H1 (cell line): ENCODE results near the gene CD99. TPM values are rescaled to one million over a fixed set of nuclear protein-coding genes. Genes with fewer than 3 reads are reported as not detected.

ENCODE experiments used
- CTCF ChIA-PET: fragments of 300-600 bp; sonication (Branson Sonifier 250); formaldehyde crosslinking; loops from one replicate; lab custom pipeline; 2021; ENCODE audit not compliant: partially characterized antibody; lab: Charles Lee
- POLR2A ChIA-PET: fragments of 300-600 bp; sonication (Branson Sonifier 250); formaldehyde crosslinking; loops from one replicate; lab custom pipeline; 2021; ENCODE audit warnings: inconsistent platforms; ENCODE audit not compliant: partially characterized antibody; lab: Charles Lee
- DNase-seq, 2 experiments: peaks; one replicate each; pipeline versions ENCODE4 v3.0.0 to v3.0.0-alpha.2; 2010 to 2022; ENCODE audit warnings: low spot score in 2 of 2, low read depth in 1 of 2, mixed read lengths in 1 of 2
- FAIRE-seq: peaks from 2 replicates; lab custom pipeline; 2011; peaks lifted over from hg19 to GRCh38; lab: Jason Lieb, UNC
- H2AFZ ChIP-seq: 2 replicates; pipeline ENCODE4 v1.8.1; 2012; ENCODE audit warnings: low read length, inconsistent platforms
- H2AK5ac ChIP-seq: 2 replicates; pipeline ENCODE4 v1.6.1; 2013; ENCODE audit warnings: low read depth, low read length
- H2BK120ac ChIP-seq: replicated peaks from 2 replicates; pipeline ENCODE3; 2013; ENCODE audit warnings: low read depth, low read length, inconsistent platforms
- H2BK12ac ChIP-seq: 2 replicates; pipeline ENCODE4 v1.6.1; 2013; ENCODE audit warnings: low read depth, low read length
- H2BK15ac ChIP-seq: 2 replicates; pipeline ENCODE4 v1.6.1; 2013; ENCODE audit warnings: low read length
- H2BK20ac ChIP-seq: 2 replicates; pipeline ENCODE4 v1.6.1; 2013; ENCODE audit warnings: low read length
- H2BK5ac ChIP-seq: 2 replicates; pipeline ENCODE4 v1.6.1; 2013; ENCODE audit warnings: low read depth, low read length
- H3K14ac ChIP-seq: 2 replicates; pipeline ENCODE4 v1.6.1; 2013; ENCODE audit warnings: inconsistent platforms; ENCODE audit not compliant: insufficient read length
- H3K18ac ChIP-seq: 2 replicates; pipeline ENCODE4 v1.6.1; 2013; ENCODE audit warnings: low read length; ENCODE audit errors: extremely low read depth
- H3K23ac ChIP-seq: 2 replicates; pipeline ENCODE4 v1.6.1; 2013; ENCODE audit warnings: inconsistent platforms; ENCODE audit not compliant: insufficient read length
- H3K23me2 ChIP-seq: 2 replicates; pipeline ENCODE4 v1.6.1; 2013; ENCODE audit warnings: low read depth, low read length
- H3K27ac ChIP-seq: 2 replicates; pipeline ENCODE4 v1.6.1; 2011; ENCODE audit warnings: low read depth, low read length, inconsistent platforms
- H3K27me3 ChIP-seq, 4 experiments: replicated peaks in 1 of 4; 1 replicate in 1 of 4; 2 replicates in 3 of 4; pipeline versions ENCODE4 v1.6.1 to v1.8.1; 2011 to 2013; ENCODE audit warnings: low read length in 3 of 4, mild to moderate bottlenecking in 3 of 4, inconsistent platforms in 2 of 4, mixed read lengths in 2 of 4, moderate library complexity in 1 of 4; ENCODE audit not compliant: control insufficient read depth in 3 of 4, insufficient read depth in 3 of 4; ENCODE audit errors: extremely low read depth in 1 of 4
- H3K36me3 ChIP-seq, 4 experiments: 2 replicates each; pipeline versions ENCODE4 v1.6.1 to v1.8.1; 2011 to 2013; ENCODE audit warnings: mild to moderate bottlenecking in 4 of 4, low read length in 3 of 4, moderate library complexity in 2 of 4, control low read depth in 1 of 4, inconsistent platforms in 1 of 4; ENCODE audit not compliant: insufficient read depth in 4 of 4, control insufficient read depth in 2 of 4
- H3K4ac ChIP-seq: replicated peaks from 2 replicates; pipeline ENCODE3; 2013; ENCODE audit warnings: low read length, low read depth, mixed read lengths, inconsistent platforms; ENCODE audit not compliant: insufficient read length
- H3K4me1 ChIP-seq, 4 experiments: replicated peaks in 1 of 4; 1 replicate in 1 of 4; 2 replicates in 3 of 4; pipeline versions ENCODE4 v1.6.1 to v1.8.1; 2011 to 2013; ENCODE audit warnings: low read length in 3 of 4, inconsistent platforms in 2 of 4, mixed read lengths in 1 of 4; ENCODE audit not compliant: insufficient read depth in 4 of 4, control insufficient read depth in 3 of 4
- H3K4me2 ChIP-seq, 2 experiments: 2 replicates each; pipeline versions ENCODE4 v1.6.1 to v1.8.1; 2011 to 2013; ENCODE audit warnings: low read depth in 2 of 2, low read length in 2 of 2, control low read depth in 1 of 2, inconsistent platforms in 1 of 2, mild to moderate bottlenecking in 1 of 2; ENCODE audit not compliant: insufficient read depth in 1 of 2
- H3K4me3 ChIP-seq, 4 experiments: fragments of 200-600, 300-600 bp in 1 of 4; sonication (generic), shearing (Covaris generic), sonication (Bioruptor Twin) in 1 of 4; 2 replicates each; pipeline versions ENCODE4 v1.5.1 to v1.8.1; 2011 to 2016; ENCODE audit warnings: low read length in 4 of 4, low read depth in 3 of 4, control low read depth in 2 of 4, inconsistent platforms in 2 of 4, mild to moderate bottlenecking in 2 of 4, mixed read lengths in 1 of 4, moderate library complexity in 1 of 4; ENCODE audit not compliant: insufficient read depth in 2 of 4; ENCODE audit errors: extremely low read depth in 1 of 4
- H3K56ac ChIP-seq: replicated peaks from 2 replicates; pipeline ENCODE3; 2013; ENCODE audit warnings: low read depth, mild to moderate bottlenecking, mixed read lengths, low read length, inconsistent platforms; ENCODE audit not compliant: insufficient read length
- H3K79me1 ChIP-seq: 2 replicates; pipeline ENCODE4 v1.6.1; 2013; ENCODE audit warnings: low read depth, low read length, control low read depth
- H3K79me2 ChIP-seq, 2 experiments: 2 replicates each; pipeline versions ENCODE4 v1.6.1 to v1.8.1; 2012 to 2013; ENCODE audit warnings: low read length in 2 of 2, mild to moderate bottlenecking in 2 of 2, inconsistent platforms in 1 of 2; ENCODE audit not compliant: insufficient read depth in 2 of 2, control insufficient read depth in 1 of 2
- H3K9ac ChIP-seq, 4 experiments: replicated peaks in 1 of 4; 1 replicate in 1 of 4; 2 replicates in 3 of 4; pipeline versions ENCODE4 v1.6.1 to v1.8.1; 2011 to 2013; ENCODE audit warnings: low read depth in 3 of 4, low read length in 3 of 4, control low read depth in 2 of 4, mild to moderate bottlenecking in 2 of 4, moderate library complexity in 2 of 4, inconsistent platforms in 1 of 4; ENCODE audit errors: extremely low read depth in 1 of 4
- H3K9me3 ChIP-seq, 2 experiments: 2 replicates each; pipeline versions ENCODE4 v1.6.1 to v1.8.1; 2012 to 2013; ENCODE audit warnings: mild to moderate bottlenecking in 2 of 2, moderate library complexity in 2 of 2, control low read depth in 1 of 2, inconsistent platforms in 1 of 2, low read depth in 1 of 2, low read length in 1 of 2, mixed read lengths in 1 of 2; ENCODE audit not compliant: insufficient read depth in 2 of 2
- H4K20me1 ChIP-seq, 2 experiments: replicated peaks in 1 of 2; 2 replicates each; pipeline versions ENCODE3 to v1.8.1; 2011 to 2013; ENCODE audit warnings: inconsistent platforms in 2 of 2, low read length in 2 of 2, mild to moderate bottlenecking in 1 of 2; ENCODE audit not compliant: insufficient read depth in 2 of 2, control insufficient read depth in 1 of 2
- H4K5ac ChIP-seq: 2 replicates; pipeline ENCODE4 v1.6.1; 2013; ENCODE audit warnings: low read length, low read depth, mixed read lengths, inconsistent platforms; ENCODE audit not compliant: insufficient read length
- H4K8ac ChIP-seq: 2 replicates; pipeline ENCODE4 v1.8.0; 2013; ENCODE audit warnings: mild to moderate bottlenecking, moderate library complexity, low read length, inconsistent platforms; ENCODE audit not compliant: insufficient read depth; ENCODE audit errors: extremely low read depth
- H4K91ac ChIP-seq: replicated peaks from 2 replicates; pipeline ENCODE3; 2013; ENCODE audit warnings: low read length, mixed read lengths, inconsistent platforms; ENCODE audit not compliant: insufficient read length
- ASH2L ChIP-seq: fragments of 200-600, 300-600 bp; sonication (generic); IDR thresholded peaks from one replicate; pipeline ENCODE4 v1.7.1; 2017; ENCODE audit warnings: low read length
- CBX5 ChIP-seq: fragments of 300-800, 300-1000 bp; sonication (generic); IDR thresholded peaks from 2 replicates; pipeline ENCODE4 v1.7.1; 2016; ENCODE audit warnings: antibody characterized with exemption, low read length, low read depth
- CEBPB ChIP-seq: IDR thresholded peaks from 2 replicates; pipeline ENCODE4 v1.6.1; 2012; ENCODE audit warnings: low read depth, low read length
- CHD1 ChIP-seq: IDR thresholded peaks from 2 replicates; pipeline ENCODE4 v1.6.1; 2012; ENCODE audit warnings: low read depth, low read length, improper control_type of control experiment
- HDAC6 ChIP-seq: IDR thresholded peaks from one replicate; pipeline ENCODE4 v1.7.1; 2012; ENCODE audit warnings: low read depth, mild to moderate bottlenecking, inconsistent platforms, low read length, moderate library complexity
- KDM5A ChIP-seq: fragments of 200-600 bp; IDR thresholded peaks from 2 replicates; pipeline ENCODE4 v1.7.1; 2012; ENCODE audit warnings: mild to moderate bottlenecking, low read length, inconsistent platforms, mixed read lengths
- RBBP5 ChIP-seq: IDR thresholded peaks from 2 replicates; pipeline ENCODE4 v1.7.1; 2012; ENCODE audit warnings: low read depth, mild to moderate bottlenecking, inconsistent platforms, low read length, moderate library complexity, borderline replicate concordance
- RFX5 ChIP-seq: IDR thresholded peaks from 2 replicates; pipeline ENCODE4 v1.6.1; 2011; ENCODE audit warnings: low read depth, low read length, improper control_type of control experiment, borderline replicate concordance
- RNF2 ChIP-seq: fragments of 200-900, 300-1000 bp; sonication (generic); IDR thresholded peaks from 2 replicates; pipeline ENCODE4 v1.7.1; 2016; ENCODE audit warnings: borderline replicate concordance, low read depth, mild to moderate bottlenecking, antibody characterized with exemption, low read length; ENCODE audit not compliant: poor library complexity, severe bottlenecking; ENCODE audit errors: missing control alignments
- YY1 ChIP-seq: IDR thresholded peaks from 2 replicates; pipeline ENCODE4 v1.6.1; 2011; ENCODE audit warnings: low read depth, mild to moderate bottlenecking, low read length
- whole genome bisulfite sequencing, 2 experiments: shearing (Covaris generic) in 1 of 2; methylation state at CpG; one replicate each; pipeline versions ENCODE4 v1.1.6 to v1.1.7; 2013 to 2015; ENCODE audit warnings: low lambda C conversion rate in 2 of 2, mixed read lengths in 2 of 2, inconsistent platforms in 1 of 2, low coverage in 1 of 2, missing lambda C conversion rate in 1 of 2; ENCODE audit not compliant: insufficient replicate concordance in 2 of 2, insufficient coverage in 1 of 2, insufficient read length in 1 of 2; ENCODE audit errors: extremely low coverage in 1 of 2, missing lambda C conversion rate in 1 of 2; 5-methylcytosine and 5-hydroxymethylcytosine counted together
- polyA plus RNA-seq, 7 experiments: library from polyadenylated mRNA; depleted of rRNA in 3 of 7; stranded (reverse) in 5 of 7; unstranded in 2 of 7; fragments of >200 nt in 5 of 7; fragments of 200-250 nt in 2 of 7; gene quantifications; 1 replicate in 5 of 7; 2 replicates in 1 of 7; 4 replicates in 1 of 7; pipeline versions ENCODE4 v1.2.1 to v1.2.3, GENCODE V29; 2011 to 2013; ENCODE audit warnings: missing spikeins in 2 of 7, mixed read lengths in 2 of 7
- total RNA-seq: library from RNA; stranded (reverse); fragmentation: NEBNext Ultra II Directional; extraction: Animal tissue kit (Norgen Biotek cat#: 25700); gene quantifications from 2 replicates; pipeline ENCODE4 v1.2.1, GENCODE V29; 2021
- TF ChIP-seq, protein P1 (sequence below): IDR thresholded peaks from 2 replicates; pipeline ENCODE4 v1.6.1; 2011; ENCODE audit warnings: low read depth, mild to moderate bottlenecking, low read length; ENCODE audit not compliant: insufficient read depth

Gene CD99
- total and polyA plus RNA-seq, 2 of the 8 experiments (the other 6 are each of a cell fraction or from before 2014, with no cell fraction given): 30.1 to 47.8 TPM

DNA sequence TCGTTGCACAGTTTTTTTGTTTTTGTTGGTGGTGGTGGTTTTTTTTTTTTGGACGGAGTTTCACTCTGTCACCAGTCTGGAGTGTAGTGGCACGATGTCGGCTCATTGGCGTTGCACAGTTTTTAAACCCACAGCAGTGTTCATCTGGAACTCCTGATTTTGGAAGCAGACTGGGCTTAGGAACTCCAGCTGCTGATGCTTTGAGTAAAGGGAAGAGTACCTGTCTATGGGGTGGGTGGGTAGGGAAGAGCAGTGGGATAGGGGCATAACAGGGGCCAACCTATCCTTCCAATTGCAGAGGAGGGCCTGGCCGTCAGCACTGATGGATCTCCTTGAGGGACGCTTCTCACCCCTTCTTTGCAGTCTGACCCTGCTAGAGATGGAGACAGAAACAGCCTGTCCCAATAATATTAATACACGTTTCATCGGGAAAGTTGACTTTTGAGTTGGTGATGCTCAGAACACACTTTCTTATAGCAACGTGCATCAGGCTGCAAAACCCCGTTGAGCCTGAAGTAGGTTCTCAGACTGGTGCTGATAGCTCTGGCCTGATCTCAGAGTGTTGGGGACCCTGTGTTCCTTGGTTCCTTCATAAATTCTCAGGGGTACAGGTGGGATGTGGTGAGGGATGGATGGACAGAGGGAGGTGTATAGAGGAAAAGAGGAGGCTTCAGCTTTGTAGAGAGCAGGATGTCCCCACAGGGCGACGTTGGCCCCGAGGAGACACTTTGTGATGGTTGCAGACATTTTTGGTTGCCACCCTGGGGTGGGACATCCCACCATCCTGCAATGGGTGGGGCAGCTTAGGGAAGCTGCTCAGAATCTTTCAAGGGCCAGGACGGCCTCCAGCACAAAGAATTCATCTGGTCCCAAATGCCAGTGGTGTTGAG, 2.3 kb downstream of the CD99 start:
- Histone ChIP-seq H2AK5ac (no peak overlapping the region), H3K4me1 (peaks cover 0 to 2% (median under 1%) of the 10 kb centered on the region in 4 experiments; a peak in 2 of 7 replicates), H3K79me1 (no peaks in the 10 kb centered on the region), H3K23me2 (peaks cover 8% of the 10 kb centered on the region; the same call in 1 of the 2 replicates), H3K36me3 (no peaks in the 10 kb centered on the region), H3K4me2 (peak overlapping the region in 1 of 2 experiments; percentile 93; a peak in 1 of 4 replicates), H2AFZ (no peak overlapping the region), H3K79me2 (peaks cover 0 to 4% of the 10 kb centered on the region in 2 experiments; a peak in 2 of 4 replicates), H2BK120ac (no peak overlapping the region), H3K4ac (no peak overlapping the region), H3K4me3 (no peak overlapping the region), H4K5ac (no peak overlapping the region), H2BK15ac (no peak overlapping the region), H3K56ac (no peak overlapping the region), H4K20me1 (peaks cover 2 to 7% of the 10 kb centered on the region in 2 experiments), H3K14ac (no peak overlapping the region), H3K9me3 (no peaks in the 10 kb centered on the region), H2BK20ac (no peak overlapping the region), H3K27me3 (peaks cover 0 to 43% (median 34%) of the 10 kb centered on the region in 4 experiments; a peak in 6 of 7 replicates), H3K9ac (no peak overlapping the region), H3K27ac (no peak overlapping the region), H3K23ac (no peak overlapping the region), H4K91ac (no peak overlapping the region), H4K8ac (no peak overlapping the region), H3K18ac (no peak overlapping the region), H2BK12ac (no peak overlapping the region), H2BK5ac (no peak overlapping the region)
- WGBS, 2 experiments: 90% methylated on average over 14 of the region's 15 CpGs; no CpG with 5 or more reads in 1 of the 2 experiments
- ChIA-PET CTCF (no interaction called here), POLR2A (no interaction called here)
- no peak for DNase-seq
- FAIRE-seq: no peak
- TF ChIP-seq, protein P1, sequence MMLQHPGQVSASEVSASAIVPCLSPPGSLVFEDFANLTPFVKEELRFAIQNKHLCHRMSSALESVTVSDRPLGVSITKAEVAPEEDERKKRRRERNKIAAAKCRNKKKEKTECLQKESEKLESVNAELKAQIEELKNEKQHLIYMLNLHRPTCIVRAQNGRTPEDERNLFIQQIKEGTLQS: no peak
- TF ChIP-seq CBX5: no peak
- TF ChIP-seq RFX5: no peak
- TF ChIP-seq YY1: no peak
- no peak for TF ChIP-seq CHD1
- TF ChIP-seq RNF2: no peak
- no peak for TF ChIP-seq KDM5A
- TF ChIP-seq CEBPB: no peak
- no peak for TF ChIP-seq RBBP5
- TF ChIP-seq ASH2L: no peak
- no peak for TF ChIP-seq HDAC6
